NCI-H2227 treated with DMSO at 0.1 percent for 48 hours (cell line): ENCODE measurements around the gene ERICH2.

Experiments
- DNase-seq: peaks from one replicate; lab custom pipeline; 2025; lab: John Stamatoyannopoulos, UW

ERICH2 gene

DNA sequence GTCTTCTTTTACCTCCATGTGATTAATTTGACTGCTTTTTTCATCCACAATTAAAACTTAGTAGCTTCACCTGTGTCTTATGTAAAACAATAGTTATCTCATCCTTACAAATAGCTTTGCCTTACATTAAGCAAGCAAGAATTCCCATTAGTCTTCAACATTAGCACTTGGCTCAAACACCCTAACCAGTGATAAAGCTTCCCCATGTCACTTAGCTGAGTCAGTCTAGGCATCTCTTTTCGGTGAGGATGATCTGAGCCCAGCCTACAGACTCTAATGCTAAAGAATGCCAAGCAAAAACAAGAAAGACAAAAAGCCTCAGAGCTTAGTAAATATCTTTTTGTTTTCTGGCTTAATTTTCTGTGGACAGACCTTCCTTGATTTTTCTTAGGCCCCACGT is 72.6 kb downstream of the ERICH2 start:
- DNase-seq: no peak

- no peak for DNase-seq
These were observed 73.5 kb downstream of the ERICH2 start for GRCh38 chr2:170843656-170844055.

DNA sequence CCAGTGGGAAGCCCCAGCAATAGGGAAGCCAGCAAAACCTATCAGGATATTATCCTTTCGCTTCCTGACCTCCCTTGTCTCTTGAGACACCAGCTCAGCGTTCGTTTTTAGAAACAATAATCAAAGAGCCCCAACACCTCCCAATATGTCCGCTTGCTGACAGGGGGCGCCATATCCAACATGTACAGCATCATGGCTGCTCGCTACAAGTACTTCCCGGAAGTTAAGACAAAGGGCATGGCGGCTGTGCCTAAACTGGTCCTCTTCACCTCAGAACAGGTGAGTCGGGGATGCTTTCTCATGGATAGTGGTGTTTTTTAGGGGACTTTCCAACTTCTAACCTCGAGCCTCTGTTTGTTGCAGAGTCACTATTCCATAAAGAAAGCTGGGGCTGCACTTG is 75.2 kb downstream of the ERICH2 start:
- DNase-seq: no peak

DNA sequence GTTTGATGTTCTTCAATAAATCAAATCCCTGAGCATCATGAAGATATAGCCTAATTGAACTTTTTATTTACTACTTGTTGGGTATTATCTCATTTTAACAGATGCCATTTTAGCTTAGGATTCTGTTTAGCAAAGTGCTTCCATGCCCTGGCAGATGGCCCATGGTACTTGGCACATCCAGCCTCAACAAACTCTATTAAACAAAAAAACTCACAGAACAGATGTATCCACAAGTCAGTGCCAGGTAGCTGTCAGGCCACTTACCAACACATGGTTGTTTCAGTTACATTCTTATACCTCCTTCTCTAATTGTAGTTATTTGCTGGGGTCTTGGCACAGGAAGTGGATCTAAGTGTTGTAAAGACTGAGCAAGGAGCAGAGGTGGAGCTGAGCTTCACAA is 76.1 kb downstream of the ERICH2 start:
- no peak for DNase-seq

- DNase-seq: no peak
These were observed 77.5 kb downstream of the ERICH2 start for GRCh38 chr2:170847716-170848115.
